ENCODE results near the gene NDST1.
A peak's percentile ranks its signal among the peaks of the same experiment; 100 is the strongest.

Gene NDST1

GRCh38 chr5:150593996-150594395 lies 86.1 kb downstream of the NDST1 start:
- no peak for DNase-seq

- DNase-seq, result no peak
These were observed 87.6 kb downstream of the NDST1 start for GRCh38 chr5:150595466-150596031.

DNA sequence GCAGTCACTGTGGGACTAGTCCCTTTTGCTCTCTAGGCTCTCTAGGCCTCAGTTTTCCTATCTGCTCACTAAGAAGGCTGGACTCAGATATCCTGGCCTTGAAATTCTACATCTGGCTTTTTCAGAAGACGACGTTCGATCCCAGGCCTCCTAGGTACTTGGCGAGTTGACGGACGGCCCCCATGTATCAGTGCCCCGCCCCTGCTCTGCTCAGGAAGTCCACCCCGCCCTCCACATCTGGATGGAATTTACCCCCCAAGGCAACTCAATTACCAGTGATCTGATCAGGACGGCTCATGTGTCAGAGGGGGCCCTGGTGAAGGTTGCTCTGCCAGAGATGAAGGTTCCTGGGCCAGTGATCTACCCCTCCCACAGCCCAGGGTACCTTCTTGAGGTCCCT lies 88.4 kb downstream of the NDST1 start:
- DNase-seq, result no peak

DNA sequence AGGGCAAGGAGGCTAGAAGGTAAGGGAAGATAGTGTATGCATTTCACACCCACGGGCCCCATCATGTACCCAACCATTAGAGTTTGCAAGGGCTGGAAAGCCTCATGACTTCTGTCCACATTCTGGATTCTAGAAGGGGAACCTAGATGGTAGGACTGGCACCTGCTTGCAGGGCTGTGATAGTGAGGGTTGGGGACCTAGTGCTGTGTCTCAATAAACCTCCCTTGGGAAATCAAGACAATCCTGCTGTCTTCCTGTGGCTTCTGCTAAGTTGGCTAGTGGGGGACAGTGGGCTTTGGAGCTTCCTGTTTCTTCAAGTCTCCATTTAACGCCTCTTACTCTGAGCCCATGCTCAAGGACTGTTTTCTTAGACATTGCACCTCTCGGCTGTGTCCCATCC lies 88.9 kb downstream of the NDST1 start:
- DNase-seq, result no peak

- DNase-seq, result no peak
These were observed 90.1 kb downstream of the NDST1 start for GRCh38 chr5:150598006-150598405.

DNA sequence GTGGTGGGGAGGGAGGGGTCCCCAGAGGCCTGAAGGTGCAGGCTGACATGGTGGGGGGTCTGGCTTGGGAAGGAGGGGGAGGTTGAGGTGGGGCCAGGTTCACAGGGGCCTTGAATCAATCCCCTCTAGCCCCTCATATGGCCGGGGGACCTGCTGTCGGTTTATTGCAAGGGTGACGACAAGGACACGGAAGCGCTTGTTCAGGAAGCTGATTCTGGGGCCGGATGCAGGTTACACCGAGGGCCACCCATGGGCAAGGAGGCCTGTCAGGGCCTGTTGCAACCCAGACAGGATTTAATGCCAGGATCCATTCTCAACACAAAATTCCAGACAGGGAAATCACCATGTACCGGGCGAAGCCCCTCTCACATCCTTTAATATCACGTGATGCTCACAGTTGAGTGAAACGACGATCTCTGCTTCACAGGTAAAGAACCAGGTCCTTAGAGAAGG lies 90.9 kb downstream of the NDST1 start:
- DNase-seq, result no peak

GRCh38 chr5:150599281-150599680 lies 91.3 kb downstream of the NDST1 start:
- no peak for DNase-seq

- peak; percentile 5 for DNase-seq
These were observed 92.1 kb downstream of the NDST1 start for GRCh38 chr5:150599917-150600511.

GRCh38 chr5:150600616-150601490 lies 92.9 kb downstream of the NDST1 start:
- no peak for DNase-seq

DNA sequence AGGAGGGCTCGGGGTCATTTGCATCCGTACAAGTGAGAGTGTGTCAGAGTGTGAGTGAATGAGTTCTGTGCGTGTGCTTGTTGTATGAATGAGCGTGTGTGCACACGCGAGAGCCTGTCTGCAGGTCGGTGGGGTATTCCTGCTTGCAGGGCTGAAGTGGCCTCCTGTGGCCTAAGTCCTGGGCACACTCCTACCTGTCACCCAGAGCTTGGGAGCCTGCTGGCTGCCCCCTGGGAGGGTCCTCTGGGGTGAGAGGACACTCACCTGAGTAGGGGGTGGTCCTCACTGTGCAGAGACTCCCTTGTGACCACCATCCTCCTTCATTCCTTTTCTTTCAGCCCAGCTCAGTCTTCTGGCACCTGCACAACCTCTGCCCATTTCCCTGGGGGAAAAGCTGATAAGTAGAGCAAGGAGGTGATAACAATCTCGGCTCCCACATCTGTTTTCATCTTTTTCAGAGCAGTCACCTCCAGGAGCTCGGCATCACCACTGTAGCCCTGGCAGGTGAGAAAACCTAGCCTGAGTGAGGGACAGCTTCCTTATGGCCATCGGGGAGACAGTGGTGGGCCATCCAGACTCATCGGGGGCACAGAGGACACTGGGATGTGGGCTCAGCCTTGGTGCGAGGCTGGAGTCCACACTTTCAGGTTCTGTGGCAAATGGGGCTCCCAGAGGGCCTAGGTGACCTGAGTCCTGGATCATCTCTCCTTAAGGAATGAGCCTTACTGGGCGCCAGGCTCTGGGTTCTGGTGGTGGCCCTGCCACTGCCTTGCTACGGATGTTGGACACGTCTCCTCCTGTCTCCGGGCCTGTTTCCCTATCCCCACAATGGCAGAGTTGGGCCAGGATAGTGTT lies 93.8 kb downstream of the NDST1 start:
- DNase-seq, result no peak

- no peak for DNase-seq
These were observed 95.1 kb downstream of the NDST1 start for GRCh38 chr5:150603052-150603451.

DNA sequence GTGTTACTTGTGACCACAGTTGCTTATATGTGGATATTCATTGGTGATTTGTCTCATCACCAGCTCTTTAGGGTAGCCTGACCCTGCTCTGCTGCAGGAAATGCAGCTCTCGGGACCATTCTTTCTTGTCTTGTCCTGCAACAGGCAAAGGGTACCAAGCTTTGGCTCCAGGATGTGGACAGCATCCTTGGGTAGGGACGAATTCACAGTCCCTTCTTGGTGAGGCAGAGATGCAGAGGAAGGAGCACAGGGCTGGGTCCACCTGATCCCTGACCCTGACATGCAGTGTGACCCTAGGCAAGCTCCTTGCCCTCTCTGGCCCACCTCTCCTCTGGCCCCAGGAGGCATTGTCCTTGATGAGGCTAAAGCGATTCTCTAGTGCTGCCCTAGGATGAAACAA lies 95.6 kb downstream of the NDST1 start:
- DNase-seq, result no peak

GRCh38 chr5:150604010-150604409 lies 96.1 kb downstream of the NDST1 start:
- DNase-seq, result no peak

DNA sequence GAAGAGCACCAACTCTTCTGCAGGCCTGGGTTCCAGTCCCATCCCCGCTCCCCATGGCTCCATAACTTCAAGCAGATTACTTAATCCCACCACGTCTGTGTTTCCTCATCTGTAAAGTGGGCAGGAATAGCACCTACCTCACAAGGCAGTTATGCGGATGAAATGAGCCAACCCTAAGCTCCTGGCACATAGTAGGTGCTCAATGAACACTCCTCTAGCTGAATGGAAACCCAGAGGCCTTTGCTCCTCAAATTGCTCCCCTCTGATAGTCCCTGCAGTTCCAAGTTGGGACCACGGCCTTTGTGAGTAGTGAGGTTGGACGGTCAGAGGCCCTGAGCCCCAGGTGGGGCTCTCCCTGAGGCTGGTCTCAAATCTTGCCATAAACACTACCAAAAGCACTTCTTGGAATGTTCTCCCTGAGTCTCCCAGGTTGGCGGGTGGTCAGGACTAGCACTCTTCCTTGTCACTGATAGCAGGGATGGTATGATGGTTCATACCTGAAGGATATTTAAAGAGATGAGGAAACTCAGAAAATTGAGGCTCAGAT lies 97.0 kb downstream of the NDST1 start:
- DNase-seq, result no peak

DNA sequence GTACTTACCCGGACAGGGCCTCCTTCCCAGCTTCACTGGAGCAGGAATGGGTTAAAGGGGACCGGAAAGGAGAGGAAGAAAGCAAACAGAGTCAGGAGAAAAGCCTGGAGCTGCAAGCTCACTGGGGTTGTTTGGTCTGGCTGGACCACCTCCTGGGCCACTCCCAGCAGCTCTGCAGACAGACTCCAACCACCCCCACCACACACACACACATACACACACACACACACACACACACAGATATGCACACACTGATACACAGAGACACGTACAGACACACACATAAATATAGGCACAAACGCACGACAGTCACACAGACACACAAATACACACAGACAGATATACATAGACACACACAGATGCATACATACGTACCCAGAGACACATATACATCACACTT lies 97.6 kb downstream of the NDST1 start:
- DNase-seq, result no peak

DNA sequence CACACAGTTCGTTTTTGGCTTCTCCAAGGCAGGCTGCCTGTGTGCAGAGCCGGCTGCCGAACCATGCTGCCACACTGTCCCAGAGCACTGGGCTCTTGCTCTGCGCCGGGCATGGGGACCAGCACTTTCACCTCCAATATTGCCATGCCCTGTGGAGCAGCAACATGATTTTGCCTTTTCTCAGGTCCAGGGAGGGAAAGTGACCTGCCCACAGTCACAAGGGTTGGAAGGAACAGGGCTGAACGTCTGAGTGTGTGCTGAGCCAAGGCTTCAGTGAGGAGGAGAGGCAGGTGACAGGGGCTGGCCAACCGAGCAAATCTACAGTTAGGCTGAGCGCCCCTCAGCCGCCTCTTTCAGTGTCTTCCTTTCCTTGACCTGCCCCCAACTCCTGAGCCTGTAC lies 98.5 kb downstream of the NDST1 start:
- DNase-seq, result no peak

- DNase-seq, result no peak
These were observed 99.2 kb downstream of the NDST1 start for GRCh38 chr5:150607105-150607504.

All from NCI-H1105 (cell line).